OCI-M2 (cell line): ENCODE data around the gene SCN11A.

ENCODE experiments used
- DNase-seq: peaks from one replicate; lab custom pipeline; 2025; ENCODE audit not compliant: unreplicated experiment; lab: John Stamatoyannopoulos, UW

SCN11A gene

GRCh38 chr3:39051649-39052561 is at the start of gene SCN11A, which contains the start of gene WDR48:
TSS of gene SCN11A (minus strand) at chr3:39051944. CDS start at chr3:38950362, 101,582 bp downstream.
TSS of gene WDR48 (plus strand) at chr3:39052016. CDS start at chr3:39052026, 10 bp downstream.
- DNase-seq, result peak; percentile 55

- DNase-seq, result no peak
Measured at GRCh38 chr3:39101022-39101689, 49.4 kb upstream of the SCN11A start.

- DNase-seq, result no peak
Measured at GRCh38 chr3:39100500-39100886, 48.7 kb upstream of the SCN11A start.

GRCh38 chr3:39099738-39100499 is 48.2 kb upstream of the SCN11A start:
- no peak for DNase-seq

GRCh38 chr3:39099242-39099641 is 47.5 kb upstream of the SCN11A start:
- no peak for DNase-seq

- no peak for DNase-seq
Measured at GRCh38 chr3:39098473-39099000, 46.8 kb upstream of the SCN11A start.

GRCh38 chr3:39097716-39098472 is 46.1 kb upstream of the SCN11A start:
- no peak for DNase-seq

- DNase-seq, result no peak
Measured at GRCh38 chr3:39096775-39097174, 45.0 kb upstream of the SCN11A start.

GRCh38 chr3:39095778-39096177 is 44.0 kb upstream of the SCN11A start:
- DNase-seq, result no peak

GRCh38 chr3:39094851-39095677 is 43.3 kb upstream of the SCN11A start:
- peak; percentile 20 for DNase-seq

- no peak for DNase-seq
Measured at GRCh38 chr3:39090922-39091321, 39.2 kb upstream of the SCN11A start.

GRCh38 chr3:39088889-39089288 is 37.1 kb upstream of the SCN11A start:
- DNase-seq, result no peak

GRCh38 chr3:39088456-39088855 is 36.7 kb upstream of the SCN11A start:
- DNase-seq, result no peak

GRCh38 chr3:39086144-39086543 is 34.4 kb upstream of the SCN11A start:
- no peak for DNase-seq

- no peak for DNase-seq
Measured at GRCh38 chr3:39082666-39083313, 31.0 kb upstream of the SCN11A start.

- no peak for DNase-seq
Measured at GRCh38 chr3:39080026-39080425, 28.3 kb upstream of the SCN11A start.

GRCh38 chr3:39079530-39079929 is 27.8 kb upstream of the SCN11A start:
- no peak for DNase-seq

GRCh38 chr3:39075910-39076309 is 24.2 kb upstream of the SCN11A start:
- DNase-seq, result no peak

GRCh38 chr3:39068556-39068955 is 16.8 kb upstream of the SCN11A start:
- DNase-seq, result no peak
